ENCODE data around the gene MED12L.
"Not testable (repeated sequence)": the region's sequence is repeated elsewhere in the genome, so short reads cannot be mapped to it uniquely, and the experiment has no call there.

Gene MED12L

DNA sequence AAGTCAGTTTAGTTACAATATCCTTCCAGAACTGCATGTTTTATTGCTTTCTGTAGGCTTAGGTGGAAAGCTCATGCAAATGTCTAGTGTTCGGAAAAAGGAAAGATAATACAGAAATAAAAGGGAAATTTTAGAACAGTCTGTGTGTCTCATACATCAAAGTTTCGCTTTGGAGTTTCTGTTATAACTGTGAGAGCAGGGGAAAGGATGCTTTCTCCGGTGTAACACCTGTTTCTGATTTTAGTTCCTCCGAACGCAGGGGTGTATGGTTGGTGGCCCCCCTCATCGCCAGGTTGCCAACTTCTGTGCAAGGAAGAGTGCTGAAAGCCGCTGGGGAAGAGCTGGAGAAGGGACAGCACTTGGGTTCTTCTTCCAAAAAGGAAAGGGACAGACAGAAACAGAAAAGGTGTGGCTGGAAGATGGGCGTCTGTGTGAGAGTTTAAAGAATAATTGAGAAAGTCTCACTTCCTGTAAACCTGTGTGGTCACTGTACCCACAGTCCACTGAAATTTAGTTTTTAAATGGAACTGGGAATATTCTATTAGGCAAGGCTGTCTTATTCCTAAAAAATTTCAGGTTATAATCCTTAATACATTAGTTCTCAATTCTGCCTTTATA is 292.4 kb downstream of the MED12L start:
- DNase-seq = no peak

DNA sequence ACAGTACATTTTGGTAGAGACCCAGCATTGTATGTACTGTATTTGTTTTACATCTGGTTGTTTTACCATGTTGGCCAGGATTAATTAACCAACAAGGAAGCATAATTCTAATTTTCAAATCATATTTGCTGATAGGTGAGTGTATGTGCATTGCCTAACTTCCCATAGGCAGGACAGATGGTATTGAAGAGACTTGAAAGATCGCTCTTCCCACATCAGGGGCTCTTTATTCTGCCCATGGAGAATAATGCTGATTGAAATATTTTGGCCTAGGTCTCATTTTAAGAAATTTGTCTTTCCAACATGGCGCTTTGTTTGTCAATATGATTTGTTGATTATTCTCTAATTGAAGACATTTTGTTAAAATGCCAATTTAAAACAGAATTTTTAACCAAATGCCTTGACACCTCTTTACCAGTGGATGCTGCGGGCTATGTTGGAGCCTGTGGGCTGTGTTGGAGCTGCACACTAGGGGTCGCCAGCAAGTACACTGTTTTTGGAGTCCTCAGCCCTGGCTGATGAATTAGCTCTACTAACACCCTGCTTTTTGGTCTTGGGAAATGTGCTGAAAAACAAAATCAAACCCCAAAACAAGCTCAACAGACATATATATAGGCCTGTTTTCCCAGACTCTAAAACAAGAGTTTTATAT is 293.7 kb downstream of the MED12L start:
- in situ Hi-C loops (cut with MboI; ENCODE audit: low pct_unique_long_range_greater_than_20kb, low sequenced_read_pairs) = no loop called here
- DNase-seq = peak; percentile 53

More for the DNA sequence above, 292.4 kb downstream of the MED12L start:
- in situ Hi-C loops (cut with MboI; ENCODE audit: low pct_unique_long_range_greater_than_20kb, low sequenced_read_pairs) = no loop called here

DNA sequence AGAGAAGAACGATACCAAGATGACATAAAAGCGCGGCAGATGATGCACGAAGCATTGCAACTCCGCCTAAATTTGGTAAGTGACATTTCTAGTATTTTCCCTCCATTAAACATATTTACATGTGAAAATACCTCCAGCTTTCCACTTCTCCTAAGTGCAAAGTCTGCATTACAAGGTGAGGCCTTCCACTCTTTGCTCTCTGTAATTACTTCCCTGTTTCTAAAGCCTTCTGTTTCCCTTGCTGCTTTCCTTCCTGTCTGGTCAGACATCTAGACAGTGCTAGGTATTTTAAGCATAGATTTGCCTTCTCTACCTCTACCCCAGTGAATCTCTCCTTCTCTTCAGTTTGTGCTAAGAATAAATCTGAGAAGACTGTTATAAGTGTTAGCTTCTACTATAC is 297.2 kb downstream of the MED12L start:
- peak; percentile 68 for DNase-seq
- in situ Hi-C loops (cut with MboI; ENCODE audit: low pct_unique_long_range_greater_than_20kb, low sequenced_read_pairs) = no loop called here

DNA sequence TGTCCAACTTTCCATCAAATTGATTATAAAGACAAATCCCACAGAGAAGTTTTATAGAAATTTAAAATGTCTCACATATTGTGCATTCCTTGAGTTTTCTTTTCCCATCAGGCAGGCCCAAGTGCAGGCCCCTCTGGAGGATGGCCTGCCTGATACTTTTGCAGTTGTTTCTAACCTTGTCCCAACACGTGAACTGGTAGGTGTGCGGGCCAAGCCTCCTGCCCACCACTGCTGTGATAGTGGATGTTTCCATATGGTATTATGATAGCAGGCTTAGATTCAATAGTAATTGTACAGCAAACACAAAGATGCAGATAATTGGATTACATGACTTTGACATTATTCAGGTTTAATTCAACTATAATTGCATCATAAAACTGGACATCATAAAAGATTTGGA is 297.6 kb downstream of the MED12L start:
- no peak for DNase-seq
- in situ Hi-C loops (cut with MboI; ENCODE audit: low pct_unique_long_range_greater_than_20kb, low sequenced_read_pairs) = no loop called here

DNA sequence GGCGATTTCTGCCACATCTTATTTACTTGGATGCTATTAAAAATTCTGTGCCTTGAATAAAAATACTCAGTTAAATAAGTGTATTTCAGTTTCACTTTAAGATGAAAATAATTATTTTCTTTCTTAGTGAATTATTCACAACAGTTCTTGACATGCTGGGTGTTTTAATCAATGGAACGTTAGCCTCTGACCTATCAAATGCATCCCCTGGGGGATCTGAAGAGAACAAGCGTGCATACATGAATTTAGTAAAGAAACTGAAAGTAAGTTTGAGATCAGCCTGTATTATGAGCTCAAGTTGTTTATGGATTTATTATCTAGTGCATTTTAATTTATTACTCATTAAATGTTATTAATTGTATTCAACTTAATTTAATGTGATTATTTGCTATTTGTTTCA is 298.5 kb downstream of the MED12L start:
- in situ Hi-C loops (cut with MboI; ENCODE audit: low pct_unique_long_range_greater_than_20kb, low sequenced_read_pairs) = no loop called here
- DNase-seq = no peak

DNA sequence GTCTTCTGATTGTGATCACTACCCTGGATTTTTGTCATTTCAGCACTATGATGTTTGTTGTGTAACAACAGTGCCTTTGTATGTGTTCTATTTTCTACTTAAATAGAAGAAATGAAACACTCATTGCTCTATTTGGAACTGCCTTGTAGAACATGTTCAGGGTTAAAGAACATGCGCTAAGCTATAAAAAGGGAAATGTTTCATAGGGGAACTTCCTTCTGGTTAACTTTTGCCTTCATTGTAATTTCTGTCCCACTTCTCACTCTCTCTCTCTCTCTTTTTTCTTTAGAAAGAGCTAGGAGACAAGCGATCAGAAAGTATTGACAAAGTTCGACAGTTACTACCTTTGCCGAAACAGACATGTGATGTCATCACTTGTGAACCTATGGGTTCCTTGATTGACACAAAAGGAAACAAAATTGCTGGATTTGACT is 299.3 kb downstream of the MED12L start, which contains the start of gene P2RY12:
P2RY12 (minus strand) TSS at position 13 of the 434 bp plus-strand sequence. CDS start 45,908 bp downstream, outside the sequence.
- DNase-seq = peak; percentile 36
- in situ Hi-C loops (cut with MboI; ENCODE audit: low pct_unique_long_range_greater_than_20kb, low sequenced_read_pairs) = no loop called here

DNA sequence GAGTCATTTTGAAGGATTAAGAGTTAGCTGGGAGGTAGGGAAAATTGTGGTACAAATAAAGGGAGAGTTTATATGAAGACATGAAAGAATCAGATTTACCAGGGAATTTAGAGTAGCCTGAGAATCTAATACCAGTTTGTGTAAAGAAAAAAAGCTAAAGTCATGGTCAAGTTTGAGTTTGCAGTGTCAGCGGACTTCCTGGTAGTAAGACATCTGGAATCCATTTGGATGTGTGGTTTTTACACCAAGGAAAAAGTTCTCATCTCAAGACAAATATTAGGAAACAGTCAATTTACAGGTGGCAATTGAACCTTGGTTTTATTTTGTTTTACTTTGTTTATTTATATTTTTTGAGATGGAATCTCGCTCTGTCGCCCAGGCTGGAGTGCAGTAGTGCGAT is 300.6 kb downstream of the MED12L start:
- in situ Hi-C loops (cut with MboI; ENCODE audit: low pct_unique_long_range_greater_than_20kb, low sequenced_read_pairs) = no loop called here
- no peak for DNase-seq

DNA sequence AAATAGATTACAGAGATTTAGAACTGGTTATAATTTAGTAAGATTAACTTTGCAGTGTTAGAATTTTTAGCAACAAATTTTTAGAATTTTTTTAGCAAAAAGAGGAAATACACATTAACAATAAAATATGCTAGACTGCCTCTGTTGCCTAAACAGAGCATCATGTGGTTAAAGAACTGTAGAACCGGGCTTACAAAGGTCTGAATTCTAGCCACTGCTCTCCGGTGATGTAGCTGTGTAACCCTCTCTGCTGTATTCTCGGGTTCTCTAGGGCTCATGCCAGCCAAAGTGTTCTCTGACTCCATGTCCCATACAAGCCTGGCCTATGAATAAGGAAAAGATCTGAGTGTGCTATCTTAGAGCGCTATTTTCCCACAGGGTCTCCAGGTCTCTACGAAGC is 302.0 kb downstream of the MED12L start:
- in situ Hi-C loops (cut with MboI; ENCODE audit: low pct_unique_long_range_greater_than_20kb, low sequenced_read_pairs) = no loop called here
- no peak for DNase-seq

DNA sequence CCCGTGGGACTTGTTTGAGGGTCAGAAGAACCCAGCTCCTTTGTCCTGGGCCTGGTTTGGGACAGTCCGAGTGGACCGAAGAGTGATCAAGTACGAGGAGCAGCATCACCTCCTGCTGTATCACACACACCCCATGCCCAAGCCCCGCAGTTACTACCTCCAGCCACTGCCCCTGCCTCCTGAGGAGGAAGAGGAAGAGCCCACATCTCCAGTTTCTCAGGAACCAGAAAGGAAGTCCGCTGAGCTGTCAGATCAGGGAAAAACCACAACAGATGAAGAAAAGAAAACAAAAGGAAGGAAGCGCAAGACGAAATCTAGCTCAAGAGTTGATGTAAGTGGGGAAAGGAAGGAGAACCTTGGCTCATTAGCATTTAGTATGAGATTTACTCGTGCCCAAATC is 302.4 kb downstream of the MED12L start:
- peak; percentile 68 for DNase-seq
- in situ Hi-C loops (cut with MboI; ENCODE audit: low pct_unique_long_range_greater_than_20kb, low sequenced_read_pairs) = no loop called here

DNA sequence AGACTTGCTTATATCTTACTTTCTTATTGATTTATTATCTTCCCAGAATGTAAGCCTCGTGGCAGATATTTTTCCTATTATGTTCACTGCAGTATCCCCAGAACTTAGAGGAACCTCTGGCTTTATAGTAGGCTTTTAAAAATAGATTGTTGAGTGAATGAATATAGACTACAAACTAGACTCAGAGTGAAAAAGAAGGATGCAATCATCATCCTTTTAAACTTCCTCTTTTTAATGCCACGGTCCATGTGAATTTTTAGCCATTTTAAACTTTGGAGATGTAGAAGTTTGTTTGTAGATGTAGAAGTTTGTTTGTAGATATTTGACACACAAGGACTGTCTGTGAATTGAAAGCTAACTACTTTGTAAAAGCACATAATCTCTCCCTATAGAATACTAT is 306.3 kb downstream of the MED12L start:
- peak; percentile 20 for DNase-seq
- in situ Hi-C loops (cut with MboI; ENCODE audit: low pct_unique_long_range_greater_than_20kb, low sequenced_read_pairs) = no loop called here

DNA sequence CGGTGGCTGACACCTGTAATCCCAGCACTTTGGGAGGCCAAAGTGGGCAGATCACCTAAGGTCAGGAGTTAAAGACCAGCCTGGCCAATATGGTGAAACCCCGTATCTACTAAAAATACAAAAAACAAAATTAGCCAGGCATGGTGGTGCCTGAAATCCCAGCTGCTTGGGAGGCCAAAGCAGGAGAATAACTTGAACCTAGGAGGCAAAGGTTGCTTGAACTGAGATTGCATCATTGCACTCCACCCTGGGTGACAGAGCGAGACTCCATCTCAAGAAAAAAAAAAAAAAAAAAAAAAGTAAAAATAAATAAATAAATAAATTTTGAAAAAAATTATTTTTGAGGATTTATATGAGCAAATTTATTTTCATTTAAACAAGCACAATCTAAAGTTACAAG is 306.7 kb downstream of the MED12L start:
- DNase-seq; in situ Hi-C loops (cut with MboI; ENCODE audit: low pct_unique_long_range_greater_than_20kb, low sequenced_read_pairs): not testable (repeated sequence)

DNA sequence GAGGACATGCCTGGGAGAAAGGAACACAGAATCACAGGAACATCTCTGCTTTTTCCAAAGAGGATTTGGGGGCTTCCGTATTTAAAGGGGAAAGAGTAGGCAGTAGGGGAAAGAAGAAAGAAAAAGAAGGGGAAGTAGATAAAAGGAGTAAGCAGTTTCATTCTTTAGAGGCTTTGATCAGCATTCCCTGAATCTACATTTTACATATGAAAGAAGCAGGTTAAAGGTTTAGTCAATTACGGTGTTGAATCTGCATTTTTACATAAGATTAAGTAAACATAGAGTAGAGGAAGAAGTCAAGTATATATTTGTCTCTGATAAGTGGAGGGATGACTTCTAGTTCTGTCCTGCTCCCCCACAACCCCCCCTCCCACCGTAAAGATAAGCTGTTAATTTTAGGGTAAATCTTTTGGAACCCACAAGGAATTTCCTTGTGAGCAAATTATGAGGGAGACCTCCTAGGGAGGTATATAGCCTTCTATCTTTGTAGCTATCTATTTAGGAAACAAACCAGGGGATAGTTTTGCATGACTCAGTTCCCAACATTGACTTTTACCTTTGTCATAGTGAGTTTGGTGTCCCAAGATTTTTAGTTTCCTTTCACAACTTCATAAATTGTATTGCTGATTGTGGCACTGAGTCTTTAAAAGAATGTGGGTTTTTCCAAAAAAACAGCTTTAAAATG is 307.8 kb downstream of the MED12L start:
- DNase-seq = no peak
- in situ Hi-C loops (cut with MboI; ENCODE audit: low pct_unique_long_range_greater_than_20kb, low sequenced_read_pairs) = no loop called here

DNA sequence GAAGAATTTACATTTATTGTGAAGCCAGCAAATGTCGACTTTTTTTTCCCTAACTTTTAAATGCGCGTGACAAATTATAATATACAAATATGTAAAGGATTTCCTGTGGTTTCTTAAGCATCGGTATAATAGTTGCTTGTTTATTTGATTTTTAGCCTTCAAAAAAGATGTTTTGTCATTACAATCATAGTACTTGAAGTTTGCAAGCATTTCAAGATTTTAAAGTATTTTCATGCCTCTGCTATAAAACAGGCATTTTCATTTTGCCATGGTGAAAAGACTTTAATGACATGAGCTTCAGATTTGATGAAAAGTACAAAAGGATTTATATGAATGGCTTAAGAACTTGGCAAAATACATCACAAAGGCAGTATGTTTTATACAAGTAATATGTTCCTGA is 308.5 kb downstream of the MED12L start:
- in situ Hi-C loops (cut with MboI; ENCODE audit: low pct_unique_long_range_greater_than_20kb, low sequenced_read_pairs) = no loop called here
- DNase-seq = no peak

DNA sequence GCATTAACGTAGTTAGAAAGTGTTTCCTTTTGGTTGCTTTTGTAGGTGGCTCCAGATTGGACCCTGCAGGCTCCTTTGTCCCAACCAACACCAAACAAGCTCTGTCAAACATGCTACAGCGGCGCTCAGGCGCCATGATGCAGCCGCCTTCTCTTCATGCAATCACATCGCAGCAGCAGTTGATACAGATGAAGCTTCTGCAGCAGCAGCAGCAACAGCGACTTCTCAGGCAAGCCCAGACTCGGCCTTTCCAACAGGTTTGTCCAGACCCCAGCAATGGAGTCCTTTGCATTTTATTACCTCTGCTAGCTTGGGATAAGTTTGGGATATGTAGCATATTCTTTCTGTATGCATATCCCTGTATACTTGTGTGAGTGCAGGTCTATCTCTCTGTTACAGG is 309.1 kb downstream of the MED12L start:
- in situ Hi-C loops (cut with MboI; ENCODE audit: low pct_unique_long_range_greater_than_20kb, low sequenced_read_pairs) = no loop called here
- DNase-seq = no peak

DNA sequence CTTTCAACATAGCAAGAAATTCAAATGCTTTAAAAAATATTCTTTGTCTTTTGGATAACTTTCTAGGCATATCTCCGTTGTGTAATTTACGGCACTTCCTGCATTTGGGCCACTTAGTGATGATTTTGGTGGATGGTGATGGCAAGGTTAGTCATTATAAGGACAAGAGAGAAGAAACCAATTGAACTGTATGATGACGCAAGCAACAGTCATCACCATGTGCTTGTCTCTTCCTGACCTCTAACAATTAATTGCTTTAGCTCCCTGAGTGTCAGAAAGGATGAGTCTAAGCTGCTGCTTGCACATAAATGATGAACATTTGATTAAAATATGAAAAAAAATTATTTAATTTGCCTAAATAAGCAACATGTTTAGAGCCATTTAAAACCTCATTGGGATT is 310.3 kb downstream of the MED12L start:
- DNase-seq = no peak
- in situ Hi-C loops (cut with MboI; ENCODE audit: low pct_unique_long_range_greater_than_20kb, low sequenced_read_pairs) = no loop called here

DNA sequence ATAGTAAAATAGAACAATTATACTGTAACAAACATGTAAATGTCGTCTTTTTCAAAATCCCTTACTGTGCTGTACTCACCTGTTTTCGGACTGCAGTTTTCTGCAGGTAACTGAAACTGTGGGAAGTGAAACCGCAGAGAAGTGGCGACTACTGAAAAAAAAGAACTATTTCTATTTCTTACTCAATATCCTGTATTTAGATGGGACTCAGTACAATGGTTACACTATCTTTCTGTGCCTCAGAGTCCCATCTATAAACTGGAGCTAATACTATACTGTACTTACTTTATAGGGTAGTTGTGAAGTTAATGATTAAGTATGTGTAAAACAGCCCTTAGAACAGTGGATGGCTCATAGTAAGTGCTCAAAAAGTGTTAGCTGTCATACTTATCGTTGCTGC is 313.4 kb downstream of the MED12L start:
- in situ Hi-C loops (cut with MboI; ENCODE audit: low pct_unique_long_range_greater_than_20kb, low sequenced_read_pairs) = no loop called here
- DNase-seq = no peak

DNA sequence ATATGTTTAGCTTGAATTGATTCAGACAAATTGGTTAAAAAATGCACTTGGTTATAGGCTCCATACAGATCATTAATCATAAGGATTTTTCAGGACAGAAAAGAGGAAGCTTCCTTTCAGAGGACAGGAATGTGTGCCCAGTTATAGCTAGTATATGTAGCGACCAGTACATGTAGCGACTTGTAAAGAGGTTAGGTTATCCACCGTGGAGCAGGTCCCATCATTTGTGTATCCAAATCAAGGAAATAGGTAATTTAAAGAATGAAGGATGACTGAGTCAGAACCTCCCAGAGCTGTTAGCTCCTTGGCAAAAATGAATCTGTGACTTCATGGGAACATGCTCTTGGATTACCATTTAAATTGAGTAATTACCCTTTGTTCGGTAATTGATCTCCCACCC is 314.9 kb downstream of the MED12L start:
- in situ Hi-C loops (cut with MboI; ENCODE audit: low pct_unique_long_range_greater_than_20kb, low sequenced_read_pairs) = no loop called here
- no peak for DNase-seq

DNA sequence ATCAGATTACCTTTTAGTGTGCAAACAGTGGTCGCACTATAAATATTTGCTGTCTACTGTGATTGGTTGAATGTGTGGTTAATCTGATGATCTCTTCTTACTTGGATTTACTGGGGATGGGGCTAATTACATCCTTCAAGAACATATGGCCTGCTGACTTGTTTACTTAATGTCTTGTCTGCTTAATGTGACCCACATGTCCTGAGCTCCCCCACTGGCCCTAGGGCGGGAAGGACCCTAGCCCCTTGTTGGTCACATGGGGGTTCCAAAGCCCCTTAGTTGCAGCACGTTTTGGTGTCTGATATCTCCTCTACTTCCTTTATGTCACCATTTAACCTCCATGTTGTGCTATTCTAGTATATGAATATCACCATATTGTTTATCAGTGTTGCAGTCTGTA is 316.9 kb downstream of the MED12L start:
- DNase-seq = no peak
- in situ Hi-C loops (cut with MboI; ENCODE audit: low pct_unique_long_range_greater_than_20kb, low sequenced_read_pairs) = no loop called here

DNA sequence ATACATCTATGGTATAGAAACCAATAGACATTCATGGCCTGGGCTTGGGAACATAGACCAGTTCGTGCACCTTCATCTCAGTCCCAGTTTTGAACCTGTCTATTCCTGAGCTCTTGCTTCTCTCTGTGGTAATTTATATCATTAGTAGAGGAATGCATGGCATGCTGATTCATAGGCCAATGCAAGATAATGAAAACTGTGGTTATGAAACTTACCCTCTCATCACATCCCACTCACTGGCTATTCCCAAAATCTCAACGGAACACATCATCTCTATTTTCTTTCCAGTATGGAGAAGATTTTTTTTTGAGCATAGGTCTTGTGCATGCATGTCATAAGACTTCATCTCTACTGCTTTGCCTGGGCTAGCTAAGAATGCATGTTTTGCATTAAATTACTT is 317.8 kb downstream of the MED12L start:
- in situ Hi-C loops (cut with MboI; ENCODE audit: low pct_unique_long_range_greater_than_20kb, low sequenced_read_pairs) = no loop called here

DNA sequence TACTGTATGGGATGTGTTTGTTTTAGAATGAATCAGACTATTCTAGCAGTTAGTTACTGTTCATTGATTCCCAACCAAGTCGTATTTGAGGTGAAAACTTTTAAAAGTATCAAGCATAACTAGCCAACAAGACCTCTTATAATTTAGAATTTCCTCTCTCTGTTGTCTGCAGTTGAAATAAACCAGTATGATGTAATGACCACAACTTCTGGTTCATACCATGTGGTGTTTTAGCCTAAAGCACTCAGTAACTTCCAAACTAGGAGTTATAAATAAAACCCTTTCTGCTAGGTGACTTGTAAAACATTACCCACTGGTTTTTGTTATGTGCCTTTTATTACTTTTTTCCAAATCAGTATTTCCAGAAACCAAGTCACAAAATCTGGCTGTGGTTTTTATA is 318.9 kb downstream of the MED12L start:
- in situ Hi-C loops (cut with MboI; ENCODE audit: low pct_unique_long_range_greater_than_20kb, low sequenced_read_pairs) = no loop called here
- peak; percentile 26 for DNase-seq

More for the DNA sequence above, 317.8 kb downstream of the MED12L start:
- no peak for DNase-seq
